NCI-H345 treated with DMSO at 0.1 percent for 48 hours (cell line): ENCODE measurements around the gene REN.

Source experiments
- DNase-seq: peaks from one replicate; lab custom pipeline; 2025; ENCODE audit not compliant: unreplicated experiment; lab: John Stamatoyannopoulos, UW

Gene REN

DNA sequence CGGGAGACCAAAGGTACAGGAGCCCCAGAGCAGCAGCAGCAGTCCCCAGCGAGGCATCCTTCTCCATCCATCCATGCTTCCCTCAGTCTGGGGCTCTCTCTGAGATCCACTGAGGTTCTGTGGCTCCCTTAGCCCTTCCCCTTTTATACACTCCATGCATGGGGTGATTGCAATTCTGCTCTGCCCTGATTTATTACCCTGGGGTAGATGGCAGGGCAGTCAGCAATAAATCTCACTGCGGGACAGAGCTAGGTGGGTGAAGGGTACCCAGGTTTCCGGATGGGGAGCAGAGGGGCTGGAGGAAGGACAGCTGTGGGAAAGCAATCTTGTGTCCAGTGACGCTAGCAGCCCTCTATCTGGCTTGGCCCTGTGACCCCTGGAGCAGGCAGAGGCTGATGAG is at the start of gene REN:
Gene REN (minus strand): TSS at position 119 of the 400 bp plus-strand sequence. CDS start 44 bp downstream, at position 75.
- DNase-seq: no peak

DNA sequence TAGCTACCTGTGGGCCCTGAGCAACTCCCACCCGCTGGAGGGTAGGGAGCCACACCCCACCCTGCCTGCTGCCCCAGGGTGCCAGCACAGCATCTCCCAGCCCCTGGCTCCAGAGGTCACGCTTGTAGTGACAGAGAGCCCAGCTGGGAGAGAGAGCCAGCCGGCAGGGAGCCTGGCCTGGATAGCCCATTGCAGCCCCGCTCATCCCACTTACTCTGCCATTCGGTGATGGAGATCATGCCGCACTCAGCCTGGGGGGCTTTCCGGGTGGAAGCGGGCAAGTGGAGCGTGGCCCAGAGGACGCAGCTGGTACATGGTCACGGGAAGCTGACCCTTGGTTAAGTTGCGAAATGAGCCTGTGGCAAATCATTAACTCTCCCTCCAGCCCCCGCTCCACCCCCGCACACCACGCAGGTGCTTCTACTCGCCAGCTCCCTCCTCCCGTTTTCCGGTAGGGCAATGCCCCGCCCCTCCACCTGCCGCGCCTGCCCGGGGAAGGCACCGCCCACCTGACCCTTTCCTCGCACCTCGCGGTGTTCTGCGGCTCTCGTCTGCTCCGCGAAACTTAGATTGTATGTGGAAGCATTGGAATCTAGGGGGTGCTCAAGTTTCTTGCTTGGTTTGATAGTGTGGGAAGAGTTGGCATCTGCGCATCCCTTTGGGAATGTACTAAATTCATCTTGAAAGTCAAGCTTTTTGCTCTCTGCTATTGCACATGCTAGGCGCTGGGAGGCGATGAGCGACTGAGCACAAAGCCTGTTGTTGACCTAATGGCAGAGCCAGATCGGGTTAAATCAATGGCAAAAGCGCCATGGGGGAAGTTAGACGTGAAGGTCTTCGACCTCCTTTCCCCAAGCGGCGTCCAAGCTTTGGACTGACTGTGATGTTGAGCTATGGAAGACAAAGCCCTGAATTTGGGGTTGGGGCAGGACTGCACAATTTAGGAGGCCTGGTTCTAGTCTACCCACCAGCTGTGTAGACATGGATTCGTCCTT is 47.8 kb upstream of the REN start, which contains the start of gene GOLT1A:
Gene GOLT1A (minus strand): TSS at position 321 of the 995 bp plus-strand sequence. CDS start 82 bp downstream, at position 239.
- no peak for DNase-seq

DNA sequence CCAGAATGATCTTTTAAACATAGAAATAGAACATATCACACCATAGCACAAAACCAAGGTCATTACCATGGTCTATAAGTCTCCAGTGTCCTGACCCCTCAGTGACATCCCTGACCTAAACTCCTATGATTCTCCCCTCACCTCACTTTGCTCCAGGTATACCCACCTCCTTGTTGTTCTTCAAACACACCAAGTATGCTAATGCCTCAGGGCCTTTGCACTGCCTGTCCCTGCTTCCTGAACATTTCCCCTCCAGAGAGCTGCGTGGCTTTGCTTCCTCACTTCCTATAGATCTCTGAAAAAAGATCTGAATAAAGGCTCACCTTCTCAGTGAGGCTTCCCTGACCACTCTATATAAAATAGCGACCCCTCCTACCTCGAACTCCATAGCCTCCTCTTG is 46.6 kb upstream of the REN start:
- no peak for DNase-seq

DNA sequence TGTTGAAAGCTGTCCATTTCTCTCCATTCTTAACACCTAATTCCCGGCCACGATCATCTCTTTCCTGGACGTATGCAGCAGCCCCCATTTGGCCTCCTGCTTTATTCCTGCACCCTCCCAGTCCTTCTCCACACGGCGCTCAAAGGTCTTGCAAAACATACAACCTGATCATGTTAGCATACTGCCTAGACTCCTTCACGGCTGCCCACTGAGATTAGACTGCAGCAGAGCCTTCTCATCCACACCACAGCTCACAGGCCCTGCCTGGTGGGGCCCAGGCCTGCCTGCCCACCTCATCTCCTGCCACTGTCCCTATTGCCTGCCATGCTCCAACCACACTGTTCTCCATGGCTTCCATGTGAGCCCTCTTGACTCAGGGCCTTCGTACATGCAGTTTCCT is 44.9 kb upstream of the REN start:
- no peak for DNase-seq

DNA sequence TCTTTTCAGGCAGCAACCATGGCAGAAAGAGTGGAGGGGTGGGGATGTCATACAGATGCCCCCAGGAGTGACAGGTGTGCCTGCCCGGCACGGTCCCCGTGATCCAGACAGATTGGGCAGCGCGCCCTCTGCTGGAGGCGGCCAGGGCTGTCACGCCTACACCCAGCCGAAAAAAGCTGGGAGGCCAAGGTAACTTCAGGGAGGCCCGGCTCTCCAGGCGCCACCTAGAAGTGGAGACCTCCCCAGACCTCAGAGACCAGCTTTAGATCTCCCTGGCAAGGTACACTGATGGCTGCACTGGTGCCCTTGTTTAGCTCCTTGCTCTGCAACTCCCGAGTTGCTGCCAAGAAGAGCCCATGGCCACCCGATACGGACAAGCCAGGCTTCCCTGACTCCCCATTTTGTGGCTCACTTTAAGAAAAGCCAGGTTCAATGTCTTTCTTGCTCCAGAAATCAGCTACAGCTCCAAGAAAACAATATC is 41.0 kb upstream of the REN start:
- peak; percentile 40 for DNase-seq

DNA sequence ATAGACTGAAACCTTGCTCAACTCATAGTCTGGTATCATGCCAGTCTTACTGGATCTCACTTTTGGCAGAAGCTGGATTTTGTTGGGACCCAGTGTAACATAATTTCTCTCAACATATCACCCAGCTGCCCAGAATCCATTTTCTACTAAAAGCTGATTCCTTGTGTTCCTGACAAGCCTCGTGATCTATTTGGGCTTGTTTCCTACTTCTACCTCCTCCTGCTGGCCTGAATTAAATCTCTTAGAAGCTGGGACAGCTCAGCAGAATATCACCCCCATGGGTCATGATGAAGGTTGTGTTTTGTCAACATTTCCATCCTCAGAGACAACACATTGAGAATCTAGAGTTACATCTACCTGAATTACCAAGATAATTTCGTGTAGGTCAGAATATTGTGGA is 40.0 kb upstream of the REN start:
- no peak for DNase-seq

DNA sequence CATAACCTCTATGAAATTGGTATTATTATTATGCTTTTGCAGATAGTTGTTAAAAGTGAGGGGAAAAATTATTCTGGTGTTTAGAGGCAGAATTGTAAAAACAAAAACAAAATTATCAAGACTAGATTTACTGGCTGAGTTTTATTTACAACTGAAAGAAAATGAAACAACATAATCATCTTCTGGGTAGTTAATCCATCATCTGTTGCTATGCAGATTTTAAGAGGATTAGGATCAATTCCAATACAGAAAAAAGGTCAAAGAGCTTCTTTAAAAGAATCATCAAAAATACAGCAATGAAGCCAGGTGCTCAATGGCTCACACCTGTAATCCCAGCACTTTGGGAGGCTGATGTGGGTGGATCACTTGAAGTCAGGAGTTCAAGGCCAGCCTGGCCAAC is 39.3 kb upstream of the REN start:
- no peak for DNase-seq

DNA sequence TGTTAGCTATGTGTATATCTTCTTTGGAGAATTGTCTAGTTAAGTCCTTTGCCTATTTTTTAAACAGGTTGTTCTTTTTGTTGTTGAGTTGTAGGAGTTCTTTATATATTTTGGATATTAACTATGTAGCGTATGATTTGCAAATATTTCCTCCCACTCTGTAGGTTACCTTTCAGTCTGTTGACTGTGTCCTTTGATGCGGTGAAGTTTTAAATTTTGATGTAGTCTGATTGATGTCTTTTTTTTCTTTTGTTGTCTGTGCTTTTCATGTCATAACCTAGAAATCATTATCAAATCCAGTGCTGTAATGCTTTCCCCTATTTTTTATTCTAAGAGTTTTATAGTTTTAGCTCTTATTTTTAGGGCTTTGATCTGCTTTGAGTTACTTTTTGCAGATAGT is 38.8 kb upstream of the REN start:
- DNase-seq: no peak

DNA sequence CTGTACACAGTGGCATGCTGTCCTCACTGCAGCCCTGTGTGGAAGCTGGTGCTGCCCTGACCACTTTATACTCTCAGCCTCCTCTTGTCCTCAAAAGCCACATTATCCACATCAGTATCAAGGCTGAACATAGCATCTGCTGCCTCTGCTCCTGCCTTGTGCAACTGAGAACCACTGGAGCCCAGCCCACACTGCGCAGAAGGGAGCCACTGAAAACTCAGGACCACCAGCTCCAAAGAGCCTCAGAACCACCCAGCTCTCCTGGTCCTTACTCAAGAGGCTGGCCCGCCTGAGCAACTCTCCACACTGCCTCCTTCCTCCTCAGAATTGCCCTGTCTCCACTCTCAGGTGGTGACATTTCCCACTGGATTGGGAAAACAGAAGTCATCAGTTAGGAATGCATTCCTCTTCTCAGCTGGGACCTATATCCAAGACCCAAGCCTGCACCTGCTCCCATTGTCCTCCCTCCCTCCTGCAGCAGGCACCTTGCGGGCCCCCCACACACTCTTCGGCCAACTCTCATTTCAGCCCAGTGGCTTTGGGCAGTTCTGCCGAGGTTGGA is 37.1 kb upstream of the REN start:
- DNase-seq: no peak

DNA sequence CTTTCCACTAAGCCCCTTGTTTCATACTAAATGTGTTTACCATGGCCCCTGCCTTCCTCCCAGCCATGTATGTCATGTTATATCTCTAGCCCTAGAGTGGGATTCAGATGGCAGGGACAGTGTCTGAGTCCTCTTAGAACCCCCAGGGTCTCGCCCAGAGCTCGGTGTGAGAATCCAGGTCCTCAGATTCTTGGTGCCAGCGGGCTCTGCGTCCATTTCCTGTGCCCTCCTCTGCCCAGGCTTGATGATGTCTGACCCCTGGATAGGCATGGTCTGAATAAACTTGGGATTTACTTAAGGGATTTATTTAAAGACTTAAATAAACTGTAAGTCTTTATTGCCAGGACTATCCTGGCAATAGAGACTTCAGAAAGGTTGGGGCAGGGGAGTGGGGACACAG is 36.3 kb upstream of the REN start:
- no peak for DNase-seq

DNA sequence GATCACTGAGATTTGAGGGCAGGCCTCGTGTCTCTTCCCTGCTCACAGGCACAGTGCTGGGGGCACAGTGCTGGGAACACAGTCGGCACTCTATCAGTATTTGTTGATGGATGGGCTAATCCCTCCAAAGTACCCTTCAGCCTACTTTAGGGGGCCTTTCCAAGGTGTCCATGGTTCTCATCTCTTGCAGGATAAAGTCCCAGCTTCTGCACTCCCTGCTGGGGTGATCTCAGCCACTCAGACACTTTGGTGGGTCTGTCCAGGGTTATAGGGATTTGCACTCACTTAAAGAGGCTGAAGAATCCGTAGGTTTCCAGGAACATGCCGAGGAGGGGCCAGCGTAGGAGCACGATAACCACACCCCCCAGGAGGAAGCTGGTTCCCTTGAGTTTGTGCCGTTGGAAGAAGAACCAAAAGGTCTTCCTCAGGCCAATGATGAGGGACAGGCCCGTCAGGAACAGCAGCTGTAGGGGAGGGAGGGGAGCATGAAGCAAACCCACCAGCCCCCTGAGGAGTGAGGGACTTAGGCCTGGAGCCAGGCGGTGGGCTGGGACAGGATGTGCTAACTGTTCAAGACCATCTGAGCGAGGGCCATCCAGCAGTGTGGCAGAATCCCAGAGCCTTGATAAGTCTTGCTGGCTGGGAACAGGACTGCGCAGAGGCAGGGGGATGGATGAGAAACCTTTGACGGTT is 35.4 kb upstream of the REN start:
- no peak for DNase-seq

DNA sequence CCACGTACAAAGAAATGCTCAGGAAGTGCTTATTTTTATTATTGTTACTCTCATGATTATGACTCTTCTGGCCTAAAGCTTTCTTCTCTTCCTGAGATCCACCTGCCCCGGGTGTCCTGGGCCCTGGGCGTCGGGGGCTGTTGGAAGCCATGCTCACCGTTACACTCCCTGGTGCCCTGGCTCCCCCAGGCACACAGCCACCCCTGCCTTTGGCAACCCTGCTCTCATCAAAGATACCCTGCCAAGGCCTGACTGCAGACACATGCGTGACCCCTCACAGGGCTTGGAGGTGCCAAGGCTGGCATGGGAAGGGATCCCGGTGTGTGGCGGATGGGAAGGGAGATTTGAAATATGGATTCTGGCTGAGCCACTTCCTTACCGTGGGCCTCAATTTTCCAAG is 33.4 kb upstream of the REN start:
- no peak for DNase-seq

DNA sequence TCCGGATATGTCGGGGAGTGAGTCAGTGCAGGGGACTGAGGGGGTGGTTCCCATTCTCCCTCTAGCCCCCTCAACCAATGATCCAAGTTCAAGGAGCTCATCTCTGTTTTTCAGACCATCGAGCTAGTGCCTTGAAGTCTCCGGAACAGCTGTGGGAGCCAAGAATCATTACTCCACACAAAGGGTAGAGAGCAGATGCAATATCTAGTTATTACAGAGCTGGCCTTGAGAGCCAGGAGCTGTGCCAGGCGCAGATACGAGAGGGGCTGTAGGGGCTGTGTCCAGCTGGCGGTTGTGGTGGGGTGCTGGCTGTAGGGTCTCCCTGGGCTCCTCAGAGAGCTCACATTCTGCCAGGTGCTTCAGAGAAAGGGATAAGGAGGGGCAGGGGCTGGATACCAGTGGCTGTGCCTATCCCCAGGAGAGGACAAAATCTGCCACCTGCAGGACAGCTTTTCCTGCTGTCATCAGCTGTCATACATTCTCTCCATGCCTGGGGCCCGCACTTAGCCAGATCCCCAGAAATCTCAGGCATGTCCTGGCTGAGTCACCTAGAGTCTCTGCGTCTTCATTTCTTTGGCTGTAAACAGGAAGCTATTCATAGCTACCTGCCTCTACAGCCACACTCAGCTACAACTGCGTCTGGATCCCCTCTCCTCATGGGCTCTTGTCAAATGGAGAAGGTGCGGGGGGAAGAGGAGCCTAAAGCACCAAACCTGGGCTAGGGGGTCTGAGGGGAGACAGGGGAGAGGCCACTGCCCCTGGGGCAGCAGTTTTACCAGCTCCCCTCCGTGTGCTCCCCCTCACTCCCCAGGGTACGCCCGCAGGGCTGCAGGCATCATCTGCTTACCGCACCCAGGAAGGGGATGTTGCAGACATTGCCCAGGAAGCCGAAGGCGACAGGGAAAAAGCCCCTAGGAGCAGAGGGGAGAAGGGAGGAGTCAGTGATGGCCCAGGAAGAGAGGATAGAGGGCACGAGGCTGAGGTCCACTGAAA is 32.5 kb upstream of the REN start:
- DNase-seq: no peak

DNA sequence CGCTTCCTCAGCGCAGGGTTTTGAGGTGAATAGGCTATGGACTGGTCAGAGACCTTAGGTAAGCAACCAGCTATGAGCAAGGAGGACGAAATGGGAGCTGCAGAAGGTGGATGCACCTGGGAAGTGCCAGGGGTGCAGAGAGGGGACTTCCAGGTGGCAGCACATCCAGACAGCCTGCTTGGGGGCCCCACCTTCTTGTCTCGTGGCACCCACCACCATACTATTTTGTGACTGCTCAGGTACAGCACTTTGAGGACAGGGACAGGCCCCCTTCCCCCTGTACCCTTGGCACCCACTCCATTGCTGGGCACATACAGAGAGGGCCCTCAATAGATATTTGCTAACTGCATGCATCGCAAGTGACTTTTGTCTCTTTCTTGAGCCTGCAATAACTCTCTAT is 30.9 kb upstream of the REN start:
- no peak for DNase-seq

DNA sequence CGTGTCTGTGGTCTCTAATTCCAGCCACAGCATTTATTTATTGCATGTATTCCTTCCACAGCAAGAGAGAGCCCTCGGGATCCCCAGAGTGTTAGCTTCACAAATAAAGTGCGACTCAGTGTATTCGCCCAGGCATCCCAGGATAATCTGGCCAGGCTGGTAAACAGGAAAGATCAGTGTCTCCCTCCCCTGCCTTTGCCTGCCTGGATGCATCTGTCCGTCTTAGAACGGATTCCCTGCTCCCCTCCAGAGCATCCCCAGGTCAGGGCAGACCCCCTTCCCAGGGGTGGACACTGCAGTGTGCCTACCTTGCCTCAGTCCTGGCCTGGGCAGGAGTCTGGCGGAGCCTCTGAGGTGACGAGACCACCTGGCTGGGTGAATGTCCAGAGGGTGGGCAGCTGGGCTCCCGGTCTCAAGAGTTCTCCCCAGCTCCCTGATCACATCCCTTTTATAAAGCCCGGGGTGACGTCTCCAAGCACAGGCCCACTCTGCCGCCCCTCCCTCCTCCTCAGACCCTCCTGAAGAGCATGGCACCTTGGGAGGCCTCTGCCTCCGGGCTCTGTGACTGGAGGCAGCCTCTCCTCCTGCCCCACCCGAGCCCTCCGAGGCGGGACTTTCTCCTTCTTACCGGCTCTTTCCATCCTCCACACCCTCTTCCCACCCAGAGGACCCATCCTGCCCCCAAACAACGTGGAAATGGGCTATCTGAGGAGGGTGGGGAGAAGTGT is 30.1 kb upstream of the REN start, which contains the start of gene KISS1:
Gene KISS1 (minus strand): TSS at position 424 of the 728 bp plus-strand sequence. CDS start 3,615 bp downstream, outside the sequence.
- no peak for DNase-seq

DNA sequence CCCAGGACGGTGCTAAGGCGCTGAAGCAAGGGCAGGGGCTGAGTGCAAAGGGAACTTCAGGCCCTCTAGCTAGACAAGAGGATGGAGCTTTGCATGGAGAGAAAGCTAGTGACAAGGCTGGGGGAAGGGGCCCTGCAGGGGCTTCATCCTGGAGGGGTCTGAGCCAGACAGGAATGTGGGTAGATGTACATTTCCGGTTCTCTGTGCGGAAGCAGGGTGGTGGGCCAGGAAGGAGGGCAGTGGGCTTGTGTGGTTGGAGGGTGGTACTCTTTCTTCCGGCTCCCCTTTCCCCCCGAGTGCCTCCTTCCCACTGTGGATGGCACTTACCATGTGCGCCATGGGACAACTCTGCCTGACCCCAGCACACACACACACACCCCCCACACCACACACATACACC is 28.6 kb upstream of the REN start:
- no peak for DNase-seq

DNA sequence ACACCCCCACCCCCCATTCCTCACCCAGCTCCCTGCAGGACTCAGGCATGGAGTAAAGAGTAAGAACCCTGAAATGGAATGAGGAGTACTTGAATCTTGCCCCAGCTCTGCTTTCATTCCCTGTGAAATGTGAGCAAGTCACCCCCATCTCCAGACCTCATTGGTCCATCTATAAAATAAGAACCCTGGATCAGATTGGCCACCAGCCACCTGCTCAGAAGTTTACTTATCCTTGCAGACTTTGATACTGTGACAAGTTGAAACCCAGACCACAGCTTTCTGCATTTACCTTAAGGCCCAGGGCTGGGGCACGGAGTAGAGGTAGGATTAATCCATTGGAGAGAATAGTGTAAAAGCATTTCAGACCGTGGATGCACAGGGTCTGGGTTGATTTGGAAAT is 27.9 kb upstream of the REN start:
- no peak for DNase-seq

DNA sequence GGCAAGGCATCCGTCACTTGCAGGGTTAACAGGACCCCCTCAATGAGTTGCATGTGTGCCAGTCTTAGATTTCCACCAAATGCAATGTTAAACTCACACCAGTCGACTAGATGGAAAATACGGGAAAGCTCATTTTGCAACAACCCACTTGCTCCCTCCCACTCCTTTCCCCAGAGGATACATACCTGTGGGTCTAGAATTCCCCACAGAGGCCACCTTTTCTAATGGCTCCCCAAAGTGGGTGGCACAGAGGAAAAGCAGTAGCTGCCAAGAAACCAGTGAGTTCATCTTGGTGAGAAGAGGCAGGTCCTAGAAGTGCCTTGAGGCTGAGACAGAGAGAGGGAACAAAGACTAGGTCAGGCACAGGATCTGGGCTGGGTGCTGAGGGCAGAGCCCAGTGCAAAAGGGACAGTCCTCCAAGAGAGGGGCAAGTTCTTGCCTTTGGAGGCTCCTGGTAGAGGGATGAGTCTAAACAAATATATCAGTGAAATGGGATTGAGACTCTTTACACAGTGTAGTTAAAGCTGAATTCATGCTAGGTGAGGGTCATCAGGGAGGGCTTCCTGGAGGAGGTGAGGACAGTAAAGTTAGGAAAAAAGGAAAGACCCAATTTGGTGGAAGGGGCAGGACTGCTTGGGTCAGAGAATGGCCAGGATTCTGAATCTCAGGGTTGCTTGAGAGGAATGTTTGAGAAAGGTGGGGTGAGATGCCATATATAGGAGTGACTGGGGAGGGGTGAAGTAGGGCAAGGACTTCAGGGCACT is 26.6 kb upstream of the REN start:
- no peak for DNase-seq

DNA sequence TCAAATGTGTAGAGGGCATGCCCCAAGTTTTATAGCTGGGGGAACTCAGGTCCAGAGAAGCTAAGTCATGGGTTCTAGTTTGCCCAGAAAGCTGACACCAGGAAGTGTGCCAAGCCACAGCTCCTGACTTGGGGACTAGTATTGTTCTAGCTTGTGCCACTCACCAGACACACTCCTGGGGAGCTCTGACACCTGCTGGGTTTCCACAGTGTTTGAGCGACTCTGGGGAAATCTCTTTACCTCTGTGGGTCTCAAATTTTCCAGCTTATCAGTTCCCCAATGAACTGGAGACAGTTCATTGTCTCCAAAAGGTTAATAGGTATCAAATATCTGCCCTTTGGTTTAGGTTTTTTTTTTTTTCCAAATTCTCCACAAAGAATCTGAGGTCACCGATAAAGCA is 25.9 kb upstream of the REN start:
- DNase-seq: no peak
